HG03025 (cell line): ENCODE measurements around the gene MPPE1.
"Not testable (repeated sequence)": the region's sequence is repeated elsewhere in the genome, so short reads cannot be mapped to it uniquely, and the experiment has no call there.

ENCODE experiments used
- ATAC-seq: cut with Tn5 transposase; IDR thresholded peaks from one replicate; pipeline ENCODE4 v1.9.1; 2021; ENCODE audit warnings: mild to moderate bottlenecking, moderate library complexity; ENCODE audit not compliant: unreplicated experiment, low FRiP score

MPPE1 gene

GRCh38 chr18:11908182-11909060 is at the start of gene MPPE1:
Gene MPPE1 (minus strand): TSS chr18:11908317. CDS start chr18:11897264, 11,053 bp downstream.
- peak; percentile 84 for ATAC-seq

DNA sequence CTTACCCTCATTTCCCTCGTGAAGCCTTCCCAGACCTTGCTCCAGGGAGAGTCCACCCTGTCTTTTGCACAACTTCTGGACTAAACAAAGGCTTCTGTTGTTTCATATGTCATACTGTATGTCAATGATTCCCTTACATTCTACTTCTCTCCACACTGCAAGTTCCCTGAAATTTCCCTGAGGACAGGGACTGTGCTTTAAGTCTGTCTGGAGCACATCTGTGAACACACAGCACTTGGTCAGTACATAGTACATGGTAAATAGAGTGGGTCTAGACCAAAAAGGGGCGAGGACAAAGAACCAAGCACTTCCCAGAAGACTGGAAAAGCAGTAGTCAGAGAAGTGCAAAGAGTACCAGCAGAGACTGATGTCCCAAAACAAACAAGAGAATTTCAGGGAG is 49.5 kb upstream of the MPPE1 start:
- no peak for ATAC-seq

DNA sequence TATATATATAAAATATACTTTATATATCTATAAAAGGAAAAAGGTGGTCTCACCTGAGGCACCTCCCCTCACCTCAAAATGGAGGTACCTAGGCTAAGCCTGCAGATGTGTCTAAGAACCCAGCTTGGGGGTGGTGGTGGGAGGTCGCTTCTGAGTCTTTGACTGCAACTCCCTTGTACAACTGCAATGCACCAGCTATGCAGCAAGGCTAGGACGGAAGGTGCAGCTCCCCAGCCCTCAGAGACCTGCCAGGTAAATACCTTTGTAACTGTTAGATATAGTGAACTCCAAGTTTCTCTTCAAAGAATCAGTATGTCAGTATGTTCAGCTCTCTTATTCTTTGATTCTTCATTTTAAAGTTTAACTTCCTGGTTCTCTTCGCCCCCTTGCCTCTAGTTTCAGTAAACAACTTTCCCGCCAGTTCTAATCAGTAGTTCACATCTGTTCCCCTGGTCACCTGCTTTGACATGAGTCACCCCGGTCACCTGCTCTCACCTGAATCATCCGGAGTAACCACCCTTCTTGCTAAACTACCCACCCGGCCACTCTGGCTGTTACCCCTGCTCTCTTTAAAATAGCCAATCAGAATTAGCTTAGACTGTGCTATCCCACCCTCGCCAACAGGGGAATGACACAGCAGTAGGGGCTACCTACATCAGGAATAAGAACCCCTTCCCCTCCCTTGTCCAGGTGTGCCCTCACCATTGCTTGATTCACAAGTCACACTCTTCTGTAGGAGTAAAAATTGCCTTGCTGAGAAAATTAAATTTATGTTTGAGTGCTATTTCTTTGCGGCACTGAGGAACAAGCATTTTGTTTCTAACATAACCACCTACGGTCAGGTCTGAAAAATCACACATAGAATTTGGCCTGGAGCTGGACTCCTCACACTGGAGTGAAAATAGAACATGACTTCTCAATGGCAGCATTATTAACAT is 48.5 kb upstream of the MPPE1 start:
- no peak for ATAC-seq

DNA sequence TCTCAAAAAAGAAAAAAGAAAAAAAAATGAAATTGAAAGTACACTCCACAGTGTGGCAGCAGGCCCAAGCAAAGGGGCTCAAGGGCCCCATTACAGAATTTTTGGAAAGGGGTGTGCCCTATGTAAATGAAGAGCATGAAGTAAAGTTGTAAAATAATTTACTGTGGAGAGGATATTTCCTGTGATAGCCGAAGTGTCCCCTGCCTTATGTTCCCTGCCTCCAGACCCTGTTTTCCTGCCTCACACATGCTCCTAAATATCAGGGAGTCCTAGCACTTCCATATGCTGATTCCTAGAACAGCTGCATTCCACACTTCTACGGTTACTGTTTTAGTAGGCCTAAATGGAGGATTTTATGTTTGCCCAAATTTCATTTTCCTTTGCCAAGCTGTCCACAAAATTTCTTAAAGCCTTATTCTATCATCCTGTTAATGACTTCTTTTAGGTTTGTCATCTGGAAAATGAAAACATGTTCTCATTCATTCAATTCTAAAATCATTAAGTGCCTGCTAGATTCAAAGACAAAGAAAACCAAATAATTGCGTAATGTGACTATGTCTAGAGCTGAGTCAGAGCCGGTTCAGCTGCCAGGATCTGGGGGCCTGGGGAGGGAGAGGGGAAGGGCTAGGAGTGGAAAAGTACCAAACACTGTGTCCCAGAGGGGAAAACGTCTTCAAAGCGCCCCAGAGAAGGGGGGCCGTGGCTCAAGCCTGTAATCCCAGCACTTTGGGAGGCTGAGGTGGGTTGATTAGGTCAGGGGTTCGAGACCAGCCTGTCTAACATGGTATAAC is 47.3 kb upstream of the MPPE1 start:
- ATAC-seq, result no peak

DNA sequence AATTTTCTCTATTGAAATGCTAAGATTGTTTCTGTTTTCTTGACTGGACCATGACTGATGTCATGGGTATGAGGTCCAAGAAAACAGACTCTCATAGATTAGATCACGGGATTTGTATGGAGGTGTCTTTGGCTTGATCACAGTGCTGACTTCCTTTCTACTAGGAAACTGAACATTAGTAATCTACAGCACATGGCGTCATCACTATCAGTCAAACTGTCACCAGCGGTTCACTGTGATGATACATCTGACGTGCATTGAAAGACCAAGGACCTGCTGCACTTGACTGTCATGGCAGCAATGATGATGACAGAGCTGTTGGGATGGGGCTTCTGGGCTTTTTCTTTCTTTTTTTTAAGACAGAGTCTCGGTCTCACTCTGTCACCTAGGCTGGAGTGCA is 45.0 kb upstream of the MPPE1 start:
- no peak for ATAC-seq

- ATAC-seq, result no peak
These were observed 43.3 kb upstream of the MPPE1 start for GRCh38 chr18:11951390-11951851.

DNA sequence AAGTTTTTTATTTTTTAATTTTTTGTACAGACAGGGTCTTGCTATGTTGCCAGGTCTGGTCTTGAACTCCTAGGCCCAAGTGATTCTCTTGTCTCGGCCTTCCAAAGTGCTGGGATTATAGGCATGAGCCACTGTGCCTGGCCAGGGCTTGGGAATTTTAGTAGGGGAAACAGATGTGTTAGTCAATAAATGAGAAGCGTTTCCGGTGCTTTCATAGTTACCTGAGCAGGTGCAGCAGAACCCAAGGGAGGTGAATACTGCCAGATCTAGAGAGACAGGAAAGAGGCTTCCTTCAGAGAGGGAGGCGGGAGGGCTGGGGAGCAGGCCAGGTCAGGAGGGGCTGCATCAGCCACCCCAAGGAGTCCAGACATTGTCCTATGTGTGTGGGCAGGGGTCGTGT is 42.7 kb upstream of the MPPE1 start:
- no peak for ATAC-seq

DNA sequence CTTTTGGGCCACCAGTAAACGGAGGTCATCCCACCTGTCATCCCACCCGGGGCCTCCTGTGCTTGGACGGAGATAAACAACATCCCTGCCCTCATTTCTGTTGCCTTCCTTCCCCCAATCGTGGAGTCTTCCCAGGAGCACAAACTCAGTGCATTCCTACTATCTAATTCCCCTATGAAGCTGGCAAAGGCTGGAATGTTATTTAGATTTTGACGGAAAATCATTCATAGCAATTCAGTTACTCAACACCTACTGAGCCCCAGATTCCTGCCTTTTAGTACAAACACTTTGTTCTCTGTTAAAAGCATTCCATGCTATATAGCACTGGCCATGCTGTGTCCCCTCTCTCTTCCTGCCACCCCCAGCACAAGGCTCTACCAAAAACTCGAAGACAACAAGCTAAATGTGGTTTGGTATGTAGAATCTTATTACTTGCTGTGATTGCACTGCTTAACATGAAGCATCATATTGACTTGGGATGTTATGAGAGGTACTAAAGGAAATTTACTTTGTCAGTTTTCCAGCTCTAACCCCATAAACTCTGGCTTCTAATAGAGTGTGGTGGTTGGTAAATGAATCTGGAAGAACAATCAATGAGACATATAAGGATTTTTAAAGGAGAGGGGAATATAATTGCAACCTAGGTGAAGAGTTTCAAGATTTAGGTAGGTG is 40.9 kb upstream of the MPPE1 start:
- ATAC-seq, result no peak

GRCh38 chr18:11947214-11948191 is 39.4 kb upstream of the MPPE1 start:
- ATAC-seq, result no peak

DNA sequence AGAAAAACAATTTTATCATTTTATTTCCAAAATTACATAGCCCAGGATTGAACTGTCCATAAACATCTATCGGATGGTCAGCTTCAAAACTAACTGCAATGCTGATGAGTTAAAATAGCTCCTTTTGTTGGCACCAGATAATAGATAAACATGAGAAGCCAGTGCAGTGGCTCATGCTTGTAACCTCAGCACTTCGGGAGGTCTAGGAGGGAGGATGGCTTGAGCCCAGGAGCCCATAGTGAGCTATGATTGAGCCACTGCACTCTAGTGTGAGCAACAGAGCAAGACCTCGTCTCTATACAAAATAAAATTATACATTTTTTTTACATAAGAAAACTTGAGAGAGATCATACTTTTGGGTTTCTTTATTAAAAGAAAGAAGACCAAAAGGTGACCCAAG is 38.6 kb upstream of the MPPE1 start:
- ATAC-seq, result no peak

- not testable (repeated sequence) for ATAC-seq
These were observed 37.9 kb upstream of the MPPE1 start for GRCh38 chr18:11945834-11946659.

DNA sequence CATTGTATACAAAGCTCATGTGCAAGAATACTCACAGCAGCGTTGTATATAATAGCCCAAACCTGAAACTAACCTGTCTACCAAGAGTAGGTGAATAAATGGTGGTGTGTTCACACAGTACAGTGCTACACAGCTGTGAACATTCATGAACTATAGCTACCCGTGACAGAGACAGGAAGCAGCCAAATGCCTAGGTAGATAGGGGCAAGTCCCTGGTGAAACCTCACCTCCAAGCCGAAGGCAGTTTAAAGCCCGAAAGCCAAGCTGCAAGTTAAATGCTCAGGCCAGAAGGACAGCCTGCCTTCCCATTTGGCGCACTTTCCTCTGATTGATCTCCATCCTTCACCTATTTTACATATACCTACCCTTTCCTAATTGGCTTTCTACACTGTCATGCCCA is 36.7 kb upstream of the MPPE1 start:
- no peak for ATAC-seq

GRCh38 chr18:11944252-11944651 is 36.1 kb upstream of the MPPE1 start:
- ATAC-seq, result no peak

- no peak for ATAC-seq
These were observed 35.4 kb upstream of the MPPE1 start for GRCh38 chr18:11943551-11943950.

DNA sequence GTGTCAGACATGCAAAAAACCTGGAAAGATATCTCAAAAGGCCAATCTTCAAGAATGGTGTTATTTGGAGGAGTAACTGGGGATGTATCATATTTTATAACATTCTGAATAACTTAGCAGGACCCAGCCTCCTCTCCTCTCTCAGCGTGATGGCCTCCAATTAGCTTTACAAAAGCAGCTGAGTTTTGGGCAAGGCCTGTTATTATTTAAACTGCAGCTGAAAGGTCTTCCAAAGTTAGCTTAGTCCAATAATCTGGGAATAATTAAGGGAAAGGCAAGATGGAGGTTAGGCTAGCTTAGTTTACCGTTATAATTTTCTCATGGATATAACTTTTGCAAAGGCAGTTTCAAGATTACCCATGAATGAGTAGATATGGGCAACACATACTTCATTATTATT is 32.8 kb upstream of the MPPE1 start:
- ATAC-seq, result no peak

DNA sequence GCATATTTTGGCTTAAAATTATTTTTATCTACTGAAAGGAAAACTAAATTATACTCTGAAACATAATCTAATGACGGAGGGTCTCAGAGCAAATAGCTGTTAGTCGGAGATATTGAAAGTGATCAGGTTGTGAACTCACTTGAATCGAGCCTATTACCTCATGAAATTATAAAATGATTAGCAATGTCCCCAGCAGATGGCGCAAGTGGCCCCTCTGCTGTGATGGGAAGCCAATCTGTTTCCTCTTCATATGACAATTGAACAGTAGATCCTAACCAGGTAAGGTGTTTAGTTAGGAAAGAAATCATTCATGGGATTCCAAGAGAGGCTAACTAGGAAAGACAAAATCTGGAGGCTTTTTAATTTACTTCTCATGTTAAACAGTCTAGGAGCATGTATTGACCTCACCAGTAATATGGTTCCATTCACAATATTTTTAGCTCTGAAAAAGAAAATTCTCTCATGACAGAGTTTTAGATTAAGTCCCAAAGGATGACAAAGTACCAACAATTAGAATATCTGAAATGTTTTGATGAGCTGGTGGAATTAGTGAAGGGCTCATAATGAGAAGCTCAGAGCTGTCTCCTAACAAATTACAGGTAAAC is 29.9 kb upstream of the MPPE1 start:
- ATAC-seq, result no peak

- no peak for ATAC-seq
These were observed 24.3 kb upstream of the MPPE1 start for GRCh38 chr18:11932393-11932792.

DNA sequence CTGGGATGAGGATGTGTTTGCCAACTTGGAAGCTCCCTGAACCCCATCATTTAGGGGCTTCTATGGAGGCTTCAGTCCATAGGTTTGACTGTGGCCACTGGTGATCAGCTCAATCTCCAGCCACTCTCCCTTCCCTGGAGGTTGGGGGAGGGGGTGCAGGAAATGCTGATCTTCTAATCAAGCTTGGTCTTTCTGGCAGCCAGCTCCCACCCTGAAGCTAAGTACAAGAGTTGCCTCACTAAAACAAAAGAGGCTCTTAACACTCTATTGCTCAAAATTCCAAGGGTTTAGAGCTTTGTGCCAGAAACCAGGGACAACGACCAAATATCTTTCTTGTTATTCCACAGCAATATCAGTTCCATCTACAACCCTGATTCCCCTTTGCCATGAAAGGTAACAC is 19.4 kb upstream of the MPPE1 start:
- no peak for ATAC-seq
